Measurements from ENCODE around the gene MARCHF2.

Gene MARCHF2

GRCh38 chr19:8477889-8478288, 64.8 kb downstream of the MARCHF2 start:
- Histone ChIP-seq H4K8ac (ENCODE audit: low read length) (no peak overlapping the region), H3K9me3 (ENCODE audit: control insufficient read depth, low read length) (no peaks in the 10 kb centered on the region)

GRCh38 chr19:8478598-8478997, 65.5 kb downstream of the MARCHF2 start:
- no peak overlapping the region for H2AK5ac ChIP-seq (ENCODE audit: low read length, severe bottlenecking)
- no peak overlapping the region for H3K18ac ChIP-seq (ENCODE audit: low read depth in 1 of 2, low read length in 2 of 2)
- 97% methylated on average over 2 of the region's 3 CpGs for WGBS
- H4K91ac ChIP-seq (ENCODE audit: low read length) = no peak overlapping the region
- H3K27ac ChIP-seq (ENCODE audit: low read length, poor library complexity, severe bottlenecking) = no peak overlapping the region
- H3K36me3 ChIP-seq (ENCODE audit: control insufficient read depth in 1 of 2, insufficient read depth in 2 of 2, low read depth in 1 of 2, low read length in 2 of 2) = peaks cover 76 to 78% of the 10 kb centered on the region in 2 experiments
- peaks cover 5% of the 10 kb centered on the region for H3K79me1 ChIP-seq (replicated peaks; ENCODE audit: low read length, poor library complexity, severe bottlenecking)
- H2BK120ac ChIP-seq (ENCODE audit: low read depth, low read length) = no peak overlapping the region
- H3K4ac ChIP-seq (ENCODE audit: low read depth in 1 of 2, low read length in 2 of 2) = no peak overlapping the region
- no peaks in the 10 kb centered on the region for H3K9me3 ChIP-seq (ENCODE audit: control insufficient read depth, low read length)
- H2BK12ac ChIP-seq (ENCODE audit: low read length in 2 of 2) = no peak overlapping the region
- no peak overlapping the region for H3K23ac ChIP-seq (ENCODE audit: low read length in 2 of 2)
- H2BK5ac ChIP-seq (ENCODE audit: low read depth, low read length, poor library complexity, severe bottlenecking) = no peak overlapping the region
- no peak overlapping the region for H3K9ac ChIP-seq (ENCODE audit: low read length)
- H3K27me3 ChIP-seq (ENCODE audit: control insufficient read depth in 1 of 2, insufficient read depth in 1 of 2, low read length in 2 of 2) = no peaks in the 10 kb centered on the region
- no peak for DNase-seq
- H4K8ac ChIP-seq (ENCODE audit: low read length) = no peak overlapping the region
- peaks cover 4% of the 10 kb centered on the region for H3K4me1 ChIP-seq (ENCODE audit: control insufficient read depth, insufficient read depth, low read depth, low read length)
- H2BK15ac ChIP-seq (ENCODE audit: low read depth, poor library complexity, severe bottlenecking) = no peak overlapping the region
- no peak overlapping the region for H3K14ac ChIP-seq (ENCODE audit: low read length in 2 of 2)
- H3K4me2 ChIP-seq (ENCODE audit: low read length, poor library complexity, severe bottlenecking) = no peak overlapping the region
- no peak overlapping the region for H3K4me3 ChIP-seq (ENCODE audit: insufficient read depth in 1 of 2, low read depth in 1 of 2, low read length in 2 of 2)
- no peak overlapping the region for H2AFZ ChIP-seq (ENCODE audit: low read depth, low read length)

More at GRCh38 chr19:8477889-8478288, 64.8 kb downstream of the MARCHF2 start:
- Histone ChIP-seq H3K4ac (ENCODE audit: low read depth in 1 of 2, low read length in 2 of 2) (no peak overlapping the region), H3K4me1 (ENCODE audit: control insufficient read depth, insufficient read depth, low read depth, low read length) (peaks cover 4% of the 10 kb centered on the region), H3K23ac (ENCODE audit: low read length in 2 of 2) (no peak overlapping the region), H3K36me3 (ENCODE audit: control insufficient read depth in 1 of 2, insufficient read depth in 2 of 2, low read depth in 1 of 2, low read length in 2 of 2) (peaks cover 75 to 77% of the 10 kb centered on the region in 2 experiments), H3K4me2 (ENCODE audit: low read length, poor library complexity, severe bottlenecking) (no peak overlapping the region), H2AFZ (ENCODE audit: low read depth, low read length) (no peak overlapping the region), H2BK15ac (ENCODE audit: low read depth, poor library complexity, severe bottlenecking) (no peak overlapping the region), H3K79me1 (replicated peaks; ENCODE audit: low read length, poor library complexity, severe bottlenecking) (peaks cover 5% of the 10 kb centered on the region), H2BK5ac (ENCODE audit: low read depth, low read length, poor library complexity, severe bottlenecking) (no peak overlapping the region), H2AK5ac (ENCODE audit: low read length, severe bottlenecking) (no peak overlapping the region), H2BK12ac (ENCODE audit: low read length in 2 of 2) (no peak overlapping the region), H3K18ac (ENCODE audit: low read depth in 1 of 2, low read length in 2 of 2) (no peak overlapping the region), H3K14ac (ENCODE audit: low read length in 2 of 2) (no peak overlapping the region), H4K91ac (ENCODE audit: low read length) (no peak overlapping the region), H3K27me3 (ENCODE audit: control insufficient read depth in 1 of 2, insufficient read depth in 1 of 2, low read length in 2 of 2) (no peaks in the 10 kb centered on the region), H3K9ac (ENCODE audit: low read length) (no peak overlapping the region), H2BK120ac (ENCODE audit: low read depth, low read length) (no peak overlapping the region), H3K4me3 (ENCODE audit: insufficient read depth in 1 of 2, low read depth in 1 of 2, low read length in 2 of 2) (no peak overlapping the region), H3K27ac (ENCODE audit: low read length, poor library complexity, severe bottlenecking) (no peak overlapping the region)
- no peak for DNase-seq
- 91% methylated on average over 4 of the region's 4 CpGs for WGBS

- Histone ChIP-seq H3K4me2 (ENCODE audit: low read length, poor library complexity, severe bottlenecking) (no peak overlapping the region), H3K79me1 (replicated peaks; ENCODE audit: low read length, poor library complexity, severe bottlenecking) (peaks cover 20% of the 10 kb centered on the region), H2AFZ (ENCODE audit: low read depth, low read length) (no peak overlapping the region), H3K36me3 (ENCODE audit: control insufficient read depth in 1 of 2, insufficient read depth in 2 of 2, low read depth in 1 of 2, low read length in 2 of 2) (peaks cover 77 to 84% of the 10 kb centered on the region in 2 experiments), H2BK15ac (ENCODE audit: low read depth, poor library complexity, severe bottlenecking) (no peak overlapping the region), H3K23ac (ENCODE audit: low read length in 2 of 2) (no peak overlapping the region), H2BK5ac (ENCODE audit: low read depth, low read length, poor library complexity, severe bottlenecking) (no peak overlapping the region), H3K9me3 (ENCODE audit: control insufficient read depth, low read length) (no peaks in the 10 kb centered on the region), H2AK5ac (ENCODE audit: low read length, severe bottlenecking) (no peak overlapping the region), H3K4me1 (ENCODE audit: control insufficient read depth, insufficient read depth, low read depth, low read length) (peaks cover 3% of the 10 kb centered on the region), H3K18ac (ENCODE audit: low read depth in 1 of 2, low read length in 2 of 2) (no peak overlapping the region), H2BK120ac (ENCODE audit: low read depth, low read length) (no peak overlapping the region), H4K8ac (ENCODE audit: low read length) (no peak overlapping the region), H4K91ac (ENCODE audit: low read length) (no peak overlapping the region), H3K4me3 (ENCODE audit: insufficient read depth in 1 of 2, low read depth in 1 of 2, low read length in 2 of 2) (no peak overlapping the region), H3K4ac (ENCODE audit: low read depth in 1 of 2, low read length in 2 of 2) (no peak overlapping the region), H3K14ac (ENCODE audit: low read length in 2 of 2) (no peak overlapping the region), H3K27ac (ENCODE audit: low read length, poor library complexity, severe bottlenecking) (no peak overlapping the region), H3K9ac (ENCODE audit: low read length) (no peak overlapping the region), H2BK12ac (ENCODE audit: low read length in 2 of 2) (no peak overlapping the region), H3K27me3 (ENCODE audit: control insufficient read depth in 1 of 2, insufficient read depth in 1 of 2, low read length in 2 of 2) (no peaks in the 10 kb centered on the region)
- 96% methylated on average over 11 of the region's 11 CpGs for WGBS
- DNase-seq = no peak
Measured at GRCh38 chr19:8481201-8481600, 68.1 kb downstream of the MARCHF2 start.

- Histone ChIP-seq H3K36me3 (ENCODE audit: control insufficient read depth in 1 of 2, insufficient read depth in 2 of 2, low read depth in 1 of 2, low read length in 2 of 2) (peaks cover 77 to 84% of the 10 kb centered on the region in 2 experiments), H3K4me1 (ENCODE audit: control insufficient read depth, insufficient read depth, low read depth, low read length) (peaks cover 3% of the 10 kb centered on the region), H3K18ac (ENCODE audit: low read depth in 1 of 2, low read length in 2 of 2) (no peak overlapping the region), H3K9me3 (ENCODE audit: control insufficient read depth, low read length) (no peaks in the 10 kb centered on the region), H2AFZ (ENCODE audit: low read depth, low read length) (no peak overlapping the region), H2BK12ac (ENCODE audit: low read length in 2 of 2) (no peak overlapping the region), H3K27me3 (ENCODE audit: control insufficient read depth in 1 of 2, insufficient read depth in 1 of 2, low read length in 2 of 2) (no peaks in the 10 kb centered on the region), H2BK15ac (ENCODE audit: low read depth, poor library complexity, severe bottlenecking) (no peak overlapping the region), H3K79me1 (replicated peaks; ENCODE audit: low read length, poor library complexity, severe bottlenecking) (peaks cover 24% of the 10 kb centered on the region), H4K91ac (ENCODE audit: low read length) (no peak overlapping the region), H3K4me2 (ENCODE audit: low read length, poor library complexity, severe bottlenecking) (no peak overlapping the region), H2AK5ac (ENCODE audit: low read length, severe bottlenecking) (no peak overlapping the region), H3K27ac (ENCODE audit: low read length, poor library complexity, severe bottlenecking) (no peak overlapping the region), H2BK5ac (ENCODE audit: low read depth, low read length, poor library complexity, severe bottlenecking) (no peak overlapping the region), H3K4ac (ENCODE audit: low read depth in 1 of 2, low read length in 2 of 2) (no peak overlapping the region), H3K14ac (ENCODE audit: low read length in 2 of 2) (no peak overlapping the region), H3K9ac (ENCODE audit: low read length) (no peak overlapping the region), H2BK120ac (ENCODE audit: low read depth, low read length) (no peak overlapping the region), H3K4me3 (ENCODE audit: insufficient read depth in 1 of 2, low read depth in 1 of 2, low read length in 2 of 2) (no peak overlapping the region), H4K8ac (ENCODE audit: low read length) (no peak overlapping the region), H3K23ac (ENCODE audit: low read length in 2 of 2) (no peak overlapping the region)
- 94% methylated on average over 6 of the region's 6 CpGs for WGBS
- DNase-seq = no peak
Measured at GRCh38 chr19:8481616-8482015, 68.5 kb downstream of the MARCHF2 start.
